GM12892 (cell line): ENCODE measurements around the gene MYH2.

Experiments used
- DNase-seq: peaks from one replicate; pipeline ENCODE4 v3.0.0; 2011; ENCODE audit not compliant: insufficient read length
- FAIRE-seq: peaks from 2 replicates; lab custom pipeline; 2011; peaks lifted over from hg19 to GRCh38; lab: Jason Lieb, UNC
- POLR2A ChIP-seq: IDR thresholded peaks from 2 replicates; pipeline ENCODE4 v1.6.1; 2011; ENCODE audit warnings: low read depth, low read length, control low read depth
- POLR2AphosphoS5 ChIP-seq: IDR thresholded peaks from 2 replicates; pipeline ENCODE4 v1.6.1; 2011; ENCODE audit warnings: low read depth, low read length, control low read depth
- TAF1 ChIP-seq: IDR thresholded peaks from 2 replicates; pipeline ENCODE4 v1.6.1; 2011; ENCODE audit warnings: low read depth, mild to moderate bottlenecking, control low read depth, low read length, borderline replicate concordance

Gene MYH2

GRCh38 chr17:10492004-10492403, 57.5 kb downstream of the MYH2 start:
- no peak for FAIRE-seq

GRCh38 chr17:10482252-10482651, 67.2 kb downstream of the MYH2 start:
- FAIRE-seq (no peak), DNase-seq (no peak)

More at GRCh38 chr17:10492004-10492403, 57.5 kb downstream of the MYH2 start:
- TF ChIP-seq TAF1: no peak
- TF ChIP-seq POLR2AphosphoS5: no peak
- TF ChIP-seq POLR2A: no peak
- DNase-seq: no peak

GRCh38 chr17:10477701-10478100, 71.8 kb downstream of the MYH2 start:
- no peak for FAIRE-seq
- DNase-seq: no peak
- TF ChIP-seq TAF1 (no peak), POLR2AphosphoS5 (no peak), POLR2A (no peak)

More at GRCh38 chr17:10482252-10482651, 67.2 kb downstream of the MYH2 start:
- no peak for TF ChIP-seq POLR2AphosphoS5

- FAIRE-seq (no peak), DNase-seq (no peak)
These were observed 74.9 kb downstream of the MYH2 start for GRCh38 chr17:10474536-10474935.

GRCh38 chr17:10471858-10472257, 77.6 kb downstream of the MYH2 start:
- no peak for FAIRE-seq
- DNase-seq: no peak
- TF ChIP-seq POLR2A (no peak), POLR2AphosphoS5 (no peak), TAF1 (no peak)

More at GRCh38 chr17:10474536-10474935, 74.9 kb downstream of the MYH2 start:
- no peak for TF ChIP-seq POLR2AphosphoS5
- no peak for TF ChIP-seq TAF1
- no peak for TF ChIP-seq POLR2A
